Tibial nerve (tissue), 3 donors: ENCODE measurements around the gene BMF.

ENCODE experiments used
- POLR2A ChIP-seq, 2 donors: fragments of 450-650 bp; IDR thresholded peaks; one replicate each; pipeline ENCODE4 v1.6.1; 2017; ENCODE audit warnings: antibody characterized with exemption in 2 of 2, mild to moderate bottlenecking in 2 of 2, moderate library complexity in 2 of 2
- TF ChIP-seq, protein P1 (sequence below), 5 experiments: fragments of 200-600 bp in 3 of 5; fragments of 450-650 bp in 2 of 5; sonication (generic) in 3 of 5; IDR thresholded peaks; one replicate each; pipeline ENCODE4 v1.5.1; 2016 to 2019; ENCODE audit warnings: antibody characterized with exemption in 5 of 5, mild to moderate bottlenecking in 3 of 5, moderate library complexity in 2 of 5

DNA sequence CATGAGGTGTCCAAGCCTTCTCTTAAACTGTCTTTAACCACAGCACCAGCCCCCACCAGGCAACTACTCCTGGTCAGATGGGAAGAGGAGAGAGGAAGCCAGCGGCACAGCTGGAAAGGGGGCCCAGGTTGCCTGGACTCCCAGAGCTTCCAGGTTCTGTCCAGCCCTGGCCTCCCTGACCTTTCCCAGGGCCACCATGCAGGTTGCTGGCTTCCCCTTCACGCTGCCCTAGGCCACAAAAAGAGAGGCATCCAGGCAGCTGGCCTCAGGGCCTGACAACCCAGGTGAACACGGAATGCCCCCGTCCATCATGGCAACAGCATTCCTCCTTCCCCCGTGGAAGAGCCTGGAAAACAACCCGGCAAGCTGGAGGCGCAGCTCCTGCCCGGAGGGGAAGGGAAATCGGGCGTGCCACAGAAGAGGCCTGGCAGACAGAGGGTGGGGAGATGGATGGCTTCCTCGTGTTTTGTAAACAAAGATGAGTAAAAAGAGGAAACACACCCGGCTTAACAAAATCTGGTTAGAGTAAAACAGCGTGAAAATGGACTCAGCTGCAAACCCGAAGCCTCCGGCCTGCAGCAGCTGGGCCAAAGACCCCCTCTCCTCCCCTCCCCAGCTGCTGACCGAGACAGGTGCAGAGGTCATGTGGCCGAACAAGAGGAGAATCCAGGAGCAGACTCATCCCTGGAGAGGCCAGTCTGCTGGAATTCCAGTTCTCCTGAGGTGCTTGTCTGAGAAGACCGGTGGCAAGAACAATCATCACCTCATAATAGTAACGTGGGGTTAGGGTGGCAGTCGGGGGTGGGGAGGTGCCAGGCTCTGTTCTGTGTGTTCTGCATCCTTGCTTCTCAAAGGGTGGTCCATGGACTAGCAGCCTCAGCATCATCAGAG, 15.5 kb downstream of the BMF start:
- TF ChIP-seq POLR2A (IDR thresholded peaks at IDR 0.05), result no peak
- TF ChIP-seq, protein P1, sequence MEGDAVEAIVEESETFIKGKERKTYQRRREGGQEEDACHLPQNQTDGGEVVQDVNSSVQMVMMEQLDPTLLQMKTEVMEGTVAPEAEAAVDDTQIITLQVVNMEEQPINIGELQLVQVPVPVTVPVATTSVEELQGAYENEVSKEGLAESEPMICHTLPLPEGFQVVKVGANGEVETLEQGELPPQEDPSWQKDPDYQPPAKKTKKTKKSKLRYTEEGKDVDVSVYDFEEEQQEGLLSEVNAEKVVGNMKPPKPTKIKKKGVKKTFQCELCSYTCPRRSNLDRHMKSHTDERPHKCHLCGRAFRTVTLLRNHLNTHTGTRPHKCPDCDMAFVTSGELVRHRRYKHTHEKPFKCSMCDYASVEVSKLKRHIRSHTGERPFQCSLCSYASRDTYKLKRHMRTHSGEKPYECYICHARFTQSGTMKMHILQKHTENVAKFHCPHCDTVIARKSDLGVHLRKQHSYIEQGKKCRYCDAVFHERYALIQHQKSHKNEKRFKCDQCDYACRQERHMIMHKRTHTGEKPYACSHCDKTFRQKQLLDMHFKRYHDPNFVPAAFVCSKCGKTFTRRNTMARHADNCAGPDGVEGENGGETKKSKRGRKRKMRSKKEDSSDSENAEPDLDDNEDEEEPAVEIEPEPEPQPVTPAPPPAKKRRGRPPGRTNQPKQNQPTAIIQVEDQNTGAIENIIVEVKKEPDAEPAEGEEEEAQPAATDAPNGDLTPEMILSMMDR (IDR thresholded peaks at IDR 0.05), result no peak
